B cell (primary cell): ENCODE measurements around the gene JARID2. TPM values are rescaled to one million over a fixed set of nuclear protein-coding genes. Genes with fewer than 3 reads are reported as not detected.

Source experiments
- ATAC-seq: fragments of 200-7000 bp; cut with Tn5 transposase; one replicate; pipeline ENCODE4 v1.10.0; 2021; ENCODE audit warnings: low read depth, mild to moderate bottlenecking, moderate number of reproducible peaks, moderate library complexity
- CTCF ChIA-PET: fragments of 350-600 bp; sonication (Branson Sonifier 250); formaldehyde crosslinking; loops from one replicate; lab custom pipeline; 2021; ENCODE audit warnings: antibody characterized with exemption, inconsistent platforms; lab: Charles Lee
- POLR2A ChIA-PET: fragments of 350-600 bp; sonication (Branson Sonifier 250); formaldehyde crosslinking; loops from one replicate; lab custom pipeline; 2021; ENCODE audit warnings: antibody characterized with exemption; lab: Charles Lee
- DNase-seq: peaks from one replicate; pipeline ENCODE4 v3.0.0; 2013
- H2AFZ ChIP-seq: 2 replicates; pipeline ENCODE4 v1.6.1; 2012; ENCODE audit warnings: mild to moderate bottlenecking, low read depth, low read length; ENCODE audit not compliant: insufficient read depth, poor library complexity, severe bottlenecking
- H3K27ac ChIP-seq, 2 donors: 1 replicate in 1 of 2; 2 replicates in 1 of 2; pipeline ENCODE4 v1.5.1; 2012 to 2013; ENCODE audit warnings: low read length in 2 of 2, mild to moderate bottlenecking in 2 of 2, moderate library complexity in 1 of 2
- H3K27me3 ChIP-seq, 4 experiments: fragments of 200-600 bp in 1 of 4; sonication (generic) in 1 of 4; replicated peaks in 1 of 4; 1 replicate in 2 of 4; 2 replicates in 2 of 4; pipeline versions ENCODE4 v1.6.1 to v1.7.0; 2013 to 2016; ENCODE audit warnings: low read length in 3 of 4, mild to moderate bottlenecking in 2 of 4, mixed read lengths in 1 of 4, moderate library complexity in 1 of 4; ENCODE audit not compliant: insufficient read depth in 4 of 4, control insufficient read depth in 3 of 4; ENCODE audit errors: control extremely low read depth in 1 of 4
- H3K36me3 ChIP-seq, 2 experiments: replicated peaks in 1 of 2; 1 replicate in 1 of 2; 2 replicates in 1 of 2; pipeline versions ENCODE4 v1.6.1 to v1.7.1; 2013; ENCODE audit warnings: low read length in 1 of 2; ENCODE audit not compliant: insufficient read depth in 2 of 2, control insufficient read depth in 1 of 2; ENCODE audit errors: control extremely low read depth in 1 of 2, extremely low read depth in 1 of 2
- H3K4me1 ChIP-seq, 2 donors: fragments of 200-600 bp in 1 of 2; sonication (generic) in 1 of 2; 1 replicate in 1 of 2; 2 replicates in 1 of 2; pipeline versions ENCODE4 v1.5.1 to v1.6.1; 2013 to 2017; ENCODE audit warnings: low read length in 2 of 2; ENCODE audit not compliant: control insufficient read depth in 2 of 2, insufficient read depth in 2 of 2
- H3K4me2 ChIP-seq: replicated peaks from 2 replicates; pipeline ENCODE3; 2012; ENCODE audit warnings: mild to moderate bottlenecking, low read depth, low read length; ENCODE audit not compliant: poor library complexity, severe bottlenecking
- H3K4me3 ChIP-seq, 5 experiments: fragments of 200-600 bp in 1 of 5; sonication (generic) in 1 of 5; 1 replicate in 3 of 5; 2 replicates in 2 of 5; pipeline versions ENCODE4 v1.5.1 to v1.7.0; 2011 to 2016; ENCODE audit warnings: low read length in 4 of 5, mild to moderate bottlenecking in 4 of 5, low read depth in 2 of 5, control low read depth in 1 of 5, moderate library complexity in 1 of 5; ENCODE audit not compliant: insufficient read depth in 1 of 5; ENCODE audit errors: control extremely low read depth in 1 of 5, extremely low read depth in 1 of 5
- H3K79me2 ChIP-seq: fragments of 200-600 bp; sonication (generic); one replicate; pipeline ENCODE4 v1.6.0; 2016; ENCODE audit warnings: low read length; ENCODE audit not compliant: control insufficient read depth, insufficient read depth
- H3K9ac ChIP-seq: fragments of 200-600 bp; sonication (generic); 2 replicates; pipeline ENCODE4 v1.6.1; 2017; ENCODE audit warnings: mild to moderate bottlenecking, low read length, moderate library complexity
- H3K9me3 ChIP-seq, 3 donors: one replicate each; pipeline versions ENCODE4 v1.6.1 to v1.7.1; 2013; ENCODE audit warnings: low read length in 2 of 3; ENCODE audit not compliant: control insufficient read depth in 2 of 3, insufficient read depth in 1 of 3; ENCODE audit errors: control extremely low read depth in 1 of 3
- H4K20me1 ChIP-seq: 2 replicates; pipeline ENCODE4 v1.6.0; 2012; ENCODE audit warnings: mild to moderate bottlenecking, low read length; ENCODE audit not compliant: insufficient read depth, control insufficient read depth, poor library complexity, severe bottlenecking
- H3K27ac Mint-ChIP-seq: one replicate; pipeline ENCODE4 v1.8.0; 2021; ENCODE audit warnings: mixed read lengths
- H3K27me3 Mint-ChIP-seq: one replicate; pipeline ENCODE4 v1.8.0; 2021; ENCODE audit warnings: mixed read lengths
- H3K4me1 Mint-ChIP-seq: one replicate; pipeline ENCODE4 v1.8.0; 2021; ENCODE audit warnings: mixed read lengths
- H3K4me3 Mint-ChIP-seq: one replicate; pipeline ENCODE4 v1.8.0; 2021; ENCODE audit warnings: mixed read lengths
- H3K9me3 Mint-ChIP-seq: one replicate; pipeline ENCODE4 v1.8.0; 2022; ENCODE audit warnings: mixed read lengths; ENCODE audit not compliant: insufficient read depth
- CTCF ChIP-seq: fragments of 200-600 bp; IDR thresholded peaks from one replicate; pipeline ENCODE4 v1.8.0; 2022; ENCODE audit warnings: antibody characterized with exemption, mild to moderate bottlenecking
- EZH2 ChIP-seq: IDR thresholded peaks from 2 replicates; pipeline ENCODE4 v1.6.1; 2012; ENCODE audit warnings: borderline replicate concordance, low read depth, mild to moderate bottlenecking, moderate library complexity, low read length; ENCODE audit not compliant: insufficient read depth, poor library complexity, severe bottlenecking
- WGBS: methylation state at CpG from one replicate; pipeline ENCODE4 v1.1.5; 2013; ENCODE audit warnings: missing lambda C conversion rate; ENCODE audit not compliant: insufficient coverage; 5-methylcytosine and 5-hydroxymethylcytosine counted together
- intact Hi-C: fragments of 100-400 bp; cut with micrococcal nuclease; formaldehyde crosslinking; loops from one replicate; pipeline ENCODE4 v1.10.0; 2022
- polyA plus RNA-seq: library from polyadenylated mRNA; depleted of rRNA; stranded (reverse); fragments of >200 nt; gene quantifications from 2 replicates; pipeline ENCODE4 v1.2.3, GENCODE V29; 2012
- total RNA-seq, 2 donors: library from RNA; stranded (reverse); fragments of 120-200 nt in 1 of 2; gene quantifications; 1 replicate in 1 of 2; 2 replicates in 1 of 2; pipeline versions ENCODE4 v1.2.3 to v1.2.4, GENCODE V29; 2013 to 2022

JARID2 gene
- total and polyA plus RNA-seq, 2 donors (not counting 1 experiment from before 2014, with no cell fraction given) = 11.0 to 58.1 TPM

GRCh38 chr6:15242937-15243614 is 2.8 kb upstream of the JARID2 start:
- H3K79me2 ChIP-seq = peaks cover 21% of the 10 kb centered on the region
- H3K9me3 ChIP-seq = no peaks in the 10 kb centered on the region
- H3K27ac ChIP-seq = no peak overlapping the region
- no peak overlapping the region for H3K9ac ChIP-seq
- no CpG with 5 or more reads among the region's 1 CpG for WGBS
- TF ChIP-seq EZH2 (no peak), CTCF (no peak)
- ChIA-PET POLR2A (interaction anchor here (0.6 kb wide), 2 partner anchors 97 to 1409 kb away, joined by 3 read pairs; no protein-coding TSS in a partner anchor), CTCF (interaction anchor here (0.7 to 0.8 kb wide), 2 partner anchors 26 to 1099 kb away, joined by 3 read pairs; no protein-coding TSS in a partner anchor)
- intact Hi-C loops = no loop called here
- peaks cover 10% of the 10 kb centered on the region for H3K4me1 Mint-ChIP-seq
- H3K4me3 ChIP-seq = no peak overlapping the region
- H3K9me3 Mint-ChIP-seq = no peaks in the 10 kb centered on the region
- H3K27ac Mint-ChIP-seq = peak overlapping the region; percentile 20
- H3K4me2 ChIP-seq = no peak overlapping the region
- peaks cover 3 to 8% of the 10 kb centered on the region in 2 donors for H3K4me1 ChIP-seq
- H3K36me3 ChIP-seq = no peaks in the 10 kb centered on the region
- no peak for ATAC-seq
- H4K20me1 ChIP-seq = no peaks in the 10 kb centered on the region
- H3K27me3 ChIP-seq = no peaks in the 10 kb centered on the region
- DNase-seq = no peak
- no peak overlapping the region for H2AFZ ChIP-seq
- H3K27me3 Mint-ChIP-seq = no peaks in the 10 kb centered on the region
- peak overlapping the region; percentile 45 for H3K4me3 Mint-ChIP-seq
